Left renal cortex interstitium (tissue), 4 donors: ENCODE measurements around the gene ZNF3. TPM values are rescaled to one million over a fixed set of nuclear protein-coding genes. Genes with fewer than 3 reads are reported as not detected.
"Not testable (repeated sequence)": the region's sequence is repeated elsewhere in the genome, so short reads cannot be mapped to it uniquely, and the experiment has no call there.

Experiments
- DNase-seq, 4 donors: peaks; one replicate each; pipeline ENCODE4 v3.0.0-alpha.2; 2013; ENCODE audit warnings: low read depth in 4 of 4, low spot score in 2 of 4, missing footprints in 1 of 4
- polyA plus RNA-seq, 4 donors: library from polyadenylated mRNA; unstranded; fragments of 120-200 nt; gene quantifications; one replicate each; pipeline ENCODE4 v1.2.1, GENCODE V29; 2013; ENCODE audit not compliant: insufficient read length in 4 of 4

Gene ZNF3
- 10 to 100 TPM; 46.5 to 57.6 (median 51.6) TPM for polyA plus RNA-seq

DNA sequence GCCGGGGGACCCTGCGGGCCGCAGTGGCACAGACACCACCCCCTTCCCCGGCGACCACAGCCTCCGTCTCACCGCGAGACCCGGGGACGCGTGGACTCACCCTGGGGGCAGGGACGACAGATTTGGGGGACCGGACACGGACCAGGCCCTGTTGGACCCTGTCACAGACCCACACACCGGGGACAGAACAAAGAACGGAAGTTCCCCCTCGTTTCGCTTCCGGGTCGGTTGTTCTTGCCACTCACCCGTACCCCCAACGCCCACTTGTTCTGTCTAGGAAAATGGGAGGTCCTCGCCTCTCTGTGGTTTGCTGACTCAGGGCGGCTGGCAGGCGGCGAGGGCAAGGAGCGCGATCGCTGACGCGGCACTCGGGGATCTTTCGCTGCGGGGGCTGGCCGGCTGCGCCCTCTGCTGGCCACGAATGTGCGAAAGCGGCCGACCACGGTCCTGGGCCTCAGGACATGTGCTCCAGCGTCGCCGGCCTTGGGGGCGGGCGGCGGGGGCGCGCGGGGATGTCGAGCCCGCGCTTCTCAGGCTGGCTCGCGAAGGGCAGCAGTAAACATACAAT, at the start of gene ZNF3:
ZNF3 (minus strand) TSS at position 189 of the 568 bp plus-strand sequence. CDS start 4,366 bp downstream, outside the sequence.
- DNase-seq: peak; percentile 94 to 99 (median 96)

DNA sequence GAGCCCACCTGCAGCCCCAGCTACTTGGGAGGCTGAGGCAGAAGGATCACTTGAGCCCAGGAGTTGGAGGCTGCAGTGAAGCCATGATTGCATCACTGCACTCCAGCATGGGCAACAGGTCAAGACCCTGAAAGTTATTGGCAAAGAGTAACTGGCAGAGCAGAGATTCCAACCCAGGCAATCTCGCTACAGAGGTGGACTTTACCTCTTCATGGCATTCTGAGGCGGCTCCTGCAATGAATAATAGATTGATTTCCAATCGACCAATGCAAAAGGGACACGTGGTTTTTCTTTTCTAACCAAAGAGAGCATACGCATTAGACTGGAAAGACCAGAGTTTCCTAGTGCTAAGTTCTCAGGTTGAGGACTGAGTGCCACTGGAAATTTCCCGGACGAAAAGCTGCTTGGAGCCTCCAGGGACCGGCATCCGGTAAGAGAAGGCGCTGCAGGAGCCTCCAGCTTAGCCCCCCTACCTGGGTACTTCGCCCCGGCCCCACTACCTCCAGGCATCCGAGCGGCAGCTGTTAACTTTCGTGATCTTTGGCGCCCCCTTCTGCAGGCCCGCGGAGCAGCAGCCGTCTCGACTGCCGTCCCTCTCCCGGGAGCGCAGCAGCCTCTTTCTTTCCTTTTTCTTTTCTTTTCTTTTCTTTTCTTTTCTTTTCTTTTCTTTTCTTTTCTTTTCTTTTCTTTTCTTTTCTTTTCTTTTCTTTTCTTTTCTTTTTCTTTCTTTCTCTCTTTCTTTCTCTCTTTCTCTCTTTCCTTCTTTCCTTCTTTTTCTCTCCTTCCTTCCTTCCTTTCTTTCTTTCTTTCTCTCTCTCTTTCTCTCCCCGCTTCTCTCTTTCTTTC, 49.3 kb upstream of the ZNF3 start:
- DNase-seq: peak in 1 of 4 donors; percentile 71

DNA sequence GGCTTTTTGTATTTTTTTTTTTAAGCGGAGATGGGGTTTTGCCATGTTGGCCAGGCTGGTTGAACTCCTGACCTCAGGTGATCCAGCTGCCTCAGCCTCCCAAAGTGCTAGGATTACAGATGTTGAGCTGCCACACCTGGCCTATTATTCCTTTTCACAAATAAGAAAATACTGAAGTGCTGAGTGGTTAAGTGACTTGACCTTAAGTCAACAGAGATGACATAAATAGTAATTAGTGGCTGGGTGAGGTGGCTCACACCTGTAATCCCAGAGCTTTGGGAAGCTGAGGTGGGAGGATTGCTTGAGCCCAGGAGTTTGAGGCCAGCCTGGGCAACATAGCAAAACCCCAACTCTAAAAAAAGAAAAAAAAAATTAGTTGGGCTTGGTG, 48.7 kb upstream of the ZNF3 start:
- not testable (repeated sequence) for DNase-seq

DNA sequence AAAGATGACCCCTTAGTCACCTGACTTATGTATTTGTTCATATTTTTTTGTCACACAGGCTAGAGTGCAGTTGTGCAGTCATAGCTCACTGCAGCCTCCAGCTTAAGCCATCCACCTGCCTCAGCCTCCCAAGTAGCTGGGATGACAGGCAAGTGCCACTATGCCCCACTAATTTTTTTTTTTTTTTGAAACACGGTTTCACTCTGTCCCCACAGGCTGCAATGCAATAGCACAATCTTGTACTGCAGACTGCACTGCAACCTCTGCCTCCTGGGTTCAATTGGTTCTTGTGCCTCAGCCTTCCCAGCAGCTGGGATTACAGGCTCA, 47.1 kb upstream of the ZNF3 start:
- no peak for DNase-seq

DNA sequence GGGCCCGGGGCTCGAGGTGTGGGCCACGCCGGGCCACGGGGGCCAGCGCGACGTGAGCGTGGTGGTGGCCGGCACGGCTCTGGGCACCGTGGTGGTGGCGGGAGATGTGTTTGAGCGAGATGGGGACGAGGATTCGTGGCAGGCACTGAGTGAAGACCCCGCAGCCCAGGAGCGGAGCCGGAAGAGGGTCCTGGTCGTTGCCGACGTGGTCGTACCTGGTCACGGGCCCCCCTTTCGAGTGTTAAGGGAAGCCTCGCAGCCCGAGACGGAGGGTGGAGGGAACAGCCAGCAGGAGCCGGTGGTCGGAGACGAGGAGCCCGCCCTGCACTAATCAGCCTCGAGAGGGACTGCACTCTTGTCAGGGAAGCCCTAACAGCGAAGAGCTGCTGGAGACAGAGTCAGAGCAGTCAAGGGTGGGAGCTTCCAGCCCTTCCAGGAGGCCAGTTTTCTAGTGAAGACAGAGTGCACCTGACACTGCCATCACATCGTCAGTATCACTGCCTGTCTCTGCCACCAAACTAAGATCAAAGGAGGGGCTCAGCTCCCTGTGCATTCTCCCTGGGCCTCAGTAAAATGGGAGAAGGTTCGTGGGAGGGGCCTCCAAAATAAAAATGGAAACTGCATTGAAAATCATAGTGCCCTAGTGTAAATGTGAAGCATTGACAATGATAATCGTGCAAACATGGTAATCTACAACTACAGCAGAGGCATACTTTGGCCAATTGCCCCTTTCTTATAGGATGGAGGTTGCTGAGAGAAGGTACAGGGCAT, 46.5 kb upstream of the ZNF3 start:
- no peak for DNase-seq

DNA sequence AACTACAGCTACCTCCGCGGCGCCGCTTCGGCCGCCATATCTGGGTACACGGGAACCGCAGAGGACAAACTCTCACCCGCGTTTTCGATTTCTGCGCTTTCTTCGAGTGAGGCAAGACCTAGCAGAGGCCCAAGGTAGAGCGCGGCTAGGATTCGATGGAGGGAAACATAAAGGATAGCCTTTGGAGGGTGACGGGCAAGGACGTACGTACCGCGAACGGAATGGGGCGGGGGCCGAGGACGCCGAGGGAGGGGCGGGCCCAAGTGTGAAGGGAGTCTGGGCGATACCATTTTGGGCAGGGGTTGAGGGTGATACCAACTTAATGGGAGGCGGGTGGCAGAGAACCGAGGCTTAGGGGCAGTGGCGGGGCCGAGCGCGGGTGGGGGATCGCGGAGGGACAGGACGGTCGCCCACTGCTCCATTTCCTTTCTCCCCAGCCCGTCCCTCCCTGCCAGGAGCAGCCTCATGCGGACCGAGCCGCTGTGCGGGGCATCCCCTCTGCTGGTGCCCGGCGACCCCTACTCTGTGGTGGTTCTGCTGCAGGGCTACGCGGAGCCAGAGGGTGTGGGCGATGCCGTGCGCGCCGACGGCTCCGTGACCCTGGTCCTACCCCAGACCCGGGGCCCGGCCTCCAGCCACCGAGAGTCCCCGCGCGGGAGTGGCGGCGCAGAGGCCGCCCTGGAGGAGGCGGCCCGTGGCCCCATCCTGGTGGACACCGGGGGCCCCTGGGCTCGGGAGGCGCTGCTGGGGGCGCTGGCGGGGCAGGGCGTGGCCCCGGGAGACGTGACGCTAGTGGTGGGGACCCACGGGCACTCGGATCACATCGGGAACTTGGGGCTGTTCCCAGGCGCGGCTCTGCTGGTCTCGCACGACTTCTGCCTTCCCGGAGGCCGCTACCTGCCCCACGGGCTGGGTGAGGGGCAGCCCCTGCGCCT, 45.7 kb upstream of the ZNF3 start, which contains the start of gene MBLAC1:
MBLAC1 (plus strand) TSS at position 37 of the 935 bp plus-strand sequence; CDS start at position 466, 429 bp downstream.
- DNase-seq: peak; percentile 90 to 92 (median 92)

DNA sequence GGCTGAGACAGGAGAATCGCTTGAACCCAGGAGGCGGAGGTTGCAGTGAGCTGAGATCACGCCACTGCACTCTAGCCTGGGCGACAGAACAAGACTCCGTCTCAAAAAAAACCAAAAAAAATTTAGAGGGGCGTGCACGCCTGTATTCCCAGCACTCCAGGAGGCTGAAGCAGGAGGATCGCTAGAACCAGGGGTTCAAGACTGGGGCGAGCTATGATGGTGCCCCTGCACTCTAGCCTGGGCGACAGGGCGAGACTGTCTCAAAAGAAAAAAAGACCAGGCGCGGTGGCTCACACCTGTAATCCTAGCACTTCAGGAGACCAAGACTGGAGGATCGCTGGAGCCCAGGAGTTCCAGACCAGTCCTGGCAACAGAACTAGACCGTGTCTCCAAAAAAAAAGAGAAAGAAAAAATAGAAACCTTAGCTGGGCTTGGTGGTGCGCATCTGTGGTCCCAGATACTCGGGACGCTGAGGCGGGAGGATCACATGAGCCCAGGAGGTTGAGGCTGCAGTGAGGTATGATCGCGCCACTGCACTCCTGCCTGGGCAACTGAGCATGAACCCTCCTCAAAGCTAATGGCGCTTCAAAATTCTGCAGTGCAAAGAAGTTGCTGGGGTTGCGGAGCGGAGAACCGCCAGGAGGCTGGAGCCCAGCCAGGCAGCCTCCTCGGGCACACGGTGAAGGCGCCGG, 44.9 kb upstream of the ZNF3 start:
- no peak for DNase-seq

DNA sequence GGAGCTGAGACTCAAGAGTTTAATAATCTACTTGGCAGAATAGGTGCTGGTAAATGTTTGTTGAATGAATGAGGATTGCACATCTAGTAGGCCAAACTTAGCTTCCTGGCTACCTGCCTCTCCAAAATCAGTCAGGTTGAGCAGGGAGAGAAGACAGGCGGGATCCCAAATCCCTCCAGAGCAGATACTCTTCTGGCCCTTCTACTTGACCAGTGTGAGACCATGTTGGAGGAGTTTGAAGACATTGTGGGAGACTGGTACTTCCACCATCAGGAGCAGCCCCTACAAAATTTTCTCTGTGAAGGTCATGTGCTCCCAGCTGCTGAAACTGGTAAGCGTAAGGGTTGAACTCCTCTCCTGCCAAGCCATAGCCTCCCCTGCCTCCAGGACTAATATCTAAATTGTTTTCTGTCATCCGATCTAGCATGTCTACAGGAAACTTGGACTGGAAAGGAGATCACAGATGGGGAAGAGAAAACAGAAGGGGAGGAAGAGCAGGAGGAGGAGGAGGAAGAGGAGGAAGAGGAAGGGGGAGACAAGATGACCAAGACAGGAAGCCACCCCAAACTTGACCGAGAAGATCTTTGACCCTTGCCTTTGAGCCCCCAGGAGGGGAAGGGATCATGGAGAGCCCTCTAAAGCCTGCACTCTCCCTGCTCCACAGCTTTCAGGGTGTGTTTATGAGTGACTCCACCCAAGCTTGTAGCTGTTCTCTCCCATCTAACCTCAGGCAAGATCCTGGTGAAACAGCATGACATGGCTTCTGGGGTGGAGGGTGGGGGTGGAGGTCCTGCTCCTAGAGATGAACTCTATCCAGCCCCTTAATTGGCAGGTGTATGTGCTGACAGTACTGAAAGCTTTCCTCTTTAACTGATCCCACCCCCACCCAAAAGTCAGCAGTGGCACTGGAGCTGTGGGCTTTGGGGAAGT, 43.0 kb upstream of the ZNF3 start:
- DNase-seq: no peak

DNA sequence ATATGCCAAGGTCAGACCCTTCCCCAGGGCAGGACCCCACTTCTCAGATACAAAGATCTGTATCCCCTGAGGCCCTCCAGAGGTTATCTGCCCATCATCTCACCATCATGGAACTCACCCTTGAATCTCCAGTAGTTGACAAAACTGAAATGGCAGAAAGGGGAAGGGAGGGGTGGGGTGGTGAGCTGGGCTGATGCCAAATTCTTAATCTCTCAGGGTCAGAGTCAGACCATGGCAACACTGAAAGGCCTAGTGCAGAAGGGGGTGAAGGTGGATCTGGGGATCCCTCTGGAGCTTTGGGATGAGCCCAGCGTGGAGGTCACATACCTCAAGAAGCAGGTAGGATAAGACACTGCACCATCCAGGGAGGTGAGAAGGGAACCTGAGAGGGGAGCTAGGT, 41.0 kb upstream of the ZNF3 start:
- no peak for DNase-seq

DNA sequence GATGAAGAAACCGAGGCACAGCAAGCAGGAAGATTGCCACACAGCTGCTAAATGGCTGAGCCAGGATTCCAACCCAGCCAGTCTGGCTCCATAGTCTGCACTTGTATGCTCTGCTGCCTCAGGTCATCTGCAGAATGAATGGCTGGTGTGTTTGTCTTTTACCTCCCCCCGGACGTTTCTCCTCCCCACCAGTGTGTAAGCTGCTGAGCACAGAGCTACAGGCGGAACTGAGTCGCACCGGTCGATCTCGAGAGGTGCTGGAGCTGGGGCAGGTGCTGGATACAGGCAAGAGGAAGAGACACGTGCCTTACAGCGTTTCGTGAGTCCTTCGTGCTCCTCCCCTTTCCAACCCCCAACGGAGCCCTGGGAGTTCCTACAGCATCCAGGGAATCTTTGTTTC, 40.5 kb upstream of the ZNF3 start:
- DNase-seq: no peak

DNA sequence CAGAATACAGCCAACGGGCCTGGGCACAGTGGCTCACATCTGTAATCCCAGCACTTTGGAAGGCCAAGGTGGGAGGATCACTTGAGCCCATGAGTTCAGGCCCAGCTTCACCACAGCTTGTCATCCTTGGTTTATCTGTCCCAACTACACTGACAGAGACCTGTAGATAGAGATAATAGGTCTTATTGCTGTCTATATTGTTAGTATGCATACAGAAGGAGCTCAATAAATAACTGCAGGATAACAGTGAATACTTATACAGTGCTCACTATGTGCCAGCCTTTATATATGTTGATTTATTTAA, 39.2 kb upstream of the ZNF3 start:
- no peak for DNase-seq

DNA sequence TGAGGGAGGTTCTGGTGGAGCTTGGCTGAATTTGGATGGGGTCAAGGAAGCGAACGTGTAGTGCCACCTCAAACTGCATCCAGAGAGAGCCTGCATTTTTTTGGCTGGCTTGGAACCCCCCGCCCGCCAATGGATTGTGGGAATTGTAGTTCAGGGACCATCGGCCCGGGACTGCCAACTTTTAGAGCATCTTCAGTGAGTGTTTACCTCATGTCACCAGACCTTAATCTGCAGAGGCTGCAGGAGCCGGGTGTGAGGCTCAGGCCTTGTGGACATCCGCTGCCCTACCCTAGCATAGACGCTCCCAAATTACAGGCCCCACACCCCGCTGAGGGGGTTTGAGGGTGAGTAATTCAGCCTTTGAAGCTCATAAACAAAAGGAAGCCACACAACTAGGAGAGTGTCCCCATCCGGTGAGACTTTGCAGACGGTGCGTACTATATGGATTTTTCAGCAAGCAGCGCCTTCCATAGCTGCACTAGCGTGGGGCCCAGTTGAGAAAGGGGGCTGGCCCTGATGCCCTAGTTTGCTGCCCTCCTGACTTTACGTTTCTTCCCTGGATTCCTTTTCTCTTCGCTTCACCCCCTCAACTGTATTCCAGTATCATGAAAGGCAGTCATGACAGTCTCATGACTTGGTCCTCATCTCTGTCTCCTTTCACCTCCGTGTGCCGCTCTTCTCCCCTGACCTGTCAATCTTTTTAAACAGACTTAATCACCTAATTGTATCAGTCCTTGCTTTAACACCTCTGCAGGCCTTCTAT, 38.6 kb upstream of the ZNF3 start:
- peak in 1 of 4 donors; percentile 55 for DNase-seq

DNA sequence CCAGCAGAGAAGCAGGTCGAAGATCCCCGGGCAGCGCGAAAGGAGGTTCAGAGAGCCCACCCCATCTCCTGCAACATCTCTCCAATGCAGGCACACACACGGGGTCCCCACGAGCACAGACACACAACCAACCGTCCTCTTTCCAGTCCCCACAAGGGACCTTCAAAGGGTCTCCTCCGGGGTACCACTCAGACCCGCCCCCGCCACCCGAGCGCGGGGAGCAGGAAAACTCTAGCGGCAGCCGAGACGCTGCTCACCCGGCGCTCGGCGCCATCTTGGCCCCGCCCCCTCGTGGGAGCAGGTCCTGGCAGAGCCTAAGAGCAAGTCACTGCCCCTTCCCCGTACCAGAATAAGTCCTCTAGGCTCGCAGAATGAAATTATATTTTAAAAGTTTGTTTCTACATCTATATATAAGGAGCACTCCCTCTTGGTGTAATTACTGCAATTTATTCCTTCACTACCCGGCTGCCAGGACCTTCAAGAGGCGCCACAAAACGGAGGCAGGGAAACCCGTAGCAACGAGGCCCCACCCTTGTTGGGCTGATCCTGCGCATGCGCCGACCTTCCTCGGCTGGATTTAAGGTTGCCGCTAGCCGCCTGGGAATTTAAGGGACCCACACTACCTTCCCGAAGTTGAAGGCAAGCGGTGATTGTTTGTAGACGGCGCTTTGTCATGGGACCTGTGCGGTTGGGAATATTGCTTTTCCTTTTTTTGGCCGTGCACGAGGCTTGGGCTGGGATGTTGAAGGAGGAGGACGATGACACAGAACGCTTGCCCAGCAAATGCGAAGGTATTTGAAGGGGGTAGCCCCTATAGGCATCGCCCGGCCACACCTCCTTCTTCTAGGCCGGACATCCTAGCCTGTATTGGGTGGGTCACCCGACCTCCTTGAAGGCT, 37.8 kb upstream of the ZNF3 start, which contains the start of the genes CNPY4 and TAF6:
CNPY4 (plus strand) TSS at position 563 of the 898 bp plus-strand sequence; CDS start at position 674, 111 bp downstream.
TAF6 (minus strand) TSS at position 287 of the 898 bp plus-strand sequence. CDS start 5,149 bp downstream, outside the sequence.
- DNase-seq: peak; percentile 91 to 96 (median 93)

DNA sequence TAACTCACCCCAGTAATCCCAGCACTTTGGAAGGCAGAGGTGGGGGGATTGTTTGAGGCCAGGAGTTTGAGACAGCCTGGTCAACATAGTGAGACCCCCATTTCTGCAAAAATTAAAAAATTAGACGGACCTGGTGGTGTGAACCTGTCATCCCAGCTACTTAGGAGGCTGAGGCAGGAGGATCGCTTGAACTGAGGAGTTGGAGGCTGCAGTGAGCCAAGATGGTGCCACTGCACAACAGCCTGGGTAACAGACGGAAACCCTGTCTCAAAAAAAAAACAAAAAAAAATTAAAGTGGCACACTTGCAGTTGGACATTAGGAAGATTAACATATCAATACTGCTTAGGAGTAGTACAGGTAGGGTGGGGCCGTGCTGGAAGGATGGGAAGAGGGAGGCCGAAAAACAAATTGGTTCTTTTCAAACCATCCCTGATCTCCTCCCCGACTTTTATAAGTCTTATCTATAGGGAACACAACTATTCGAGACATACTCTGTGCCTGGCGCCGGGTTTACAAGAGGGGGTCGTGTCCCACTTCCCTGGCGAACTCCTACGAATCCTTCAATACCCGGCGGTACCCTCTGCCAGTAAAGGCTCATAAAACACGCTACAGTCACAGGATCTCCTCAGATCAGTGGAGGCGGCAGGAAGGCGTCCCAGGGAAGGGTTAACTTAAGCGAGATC, 37.0 kb upstream of the ZNF3 start:
- no peak for DNase-seq

DNA sequence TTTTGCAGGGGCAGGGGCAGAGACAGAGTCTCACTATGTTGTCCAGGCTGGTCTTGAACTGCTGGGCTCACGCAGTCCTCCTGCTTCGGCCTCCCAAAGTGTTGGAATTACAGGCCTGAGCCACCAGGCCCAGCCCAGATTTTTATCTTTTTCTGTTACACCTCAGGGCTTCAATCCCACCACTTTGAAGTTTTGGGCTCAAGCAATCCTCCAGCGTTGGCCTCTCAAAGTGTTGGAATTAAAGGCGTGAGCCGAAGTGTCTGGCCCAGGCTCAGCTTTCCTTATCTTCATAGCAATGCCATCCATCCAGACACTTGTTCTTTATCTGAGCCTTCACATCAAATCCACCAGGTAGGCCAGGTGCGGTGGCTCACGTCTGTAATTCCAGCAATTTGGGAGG, 33.5 kb upstream of the ZNF3 start:
- DNase-seq: no peak

DNA sequence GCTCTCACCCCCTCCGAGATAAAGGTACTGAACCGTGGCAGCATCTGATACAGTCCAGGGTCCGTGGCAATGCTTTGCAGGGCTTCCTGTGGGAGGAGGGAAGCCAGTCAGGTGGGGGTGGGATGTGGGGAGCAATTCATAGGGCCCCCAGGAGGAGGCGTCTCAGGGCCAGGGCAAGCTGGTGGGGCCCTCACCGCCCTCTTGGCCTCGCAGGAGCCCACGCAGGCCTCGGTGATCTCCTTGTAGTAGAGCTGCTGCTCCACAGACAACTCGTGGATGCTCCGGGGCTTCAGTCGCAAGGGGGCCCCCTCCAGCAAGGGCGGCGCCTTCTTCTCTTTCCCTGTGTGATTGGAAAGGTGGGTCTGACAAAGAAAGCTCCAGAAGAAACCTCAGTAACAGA, 30.4 kb upstream of the ZNF3 start:
- DNase-seq: no peak
